Activated CD4-positive, alpha-beta T cell treated with anti-CD3 and anti-CD28 coated beads, Interleukin-2, amount 50 U/mL, for 24 hours (primary cell): ENCODE measurements around the gene RGS19.
"Not testable (repeated sequence)": the region's sequence is repeated elsewhere in the genome, so short reads cannot be mapped to it uniquely, and the experiment has no call there.

ENCODE experiments used
- DNase-seq, 2 donors: peaks; one replicate each; pipeline ENCODE4 v3.0.0-alpha.2; 2020; ENCODE audit warnings: low read depth in 1 of 2, low spot score in 1 of 2

The RGS19 gene

DNA sequence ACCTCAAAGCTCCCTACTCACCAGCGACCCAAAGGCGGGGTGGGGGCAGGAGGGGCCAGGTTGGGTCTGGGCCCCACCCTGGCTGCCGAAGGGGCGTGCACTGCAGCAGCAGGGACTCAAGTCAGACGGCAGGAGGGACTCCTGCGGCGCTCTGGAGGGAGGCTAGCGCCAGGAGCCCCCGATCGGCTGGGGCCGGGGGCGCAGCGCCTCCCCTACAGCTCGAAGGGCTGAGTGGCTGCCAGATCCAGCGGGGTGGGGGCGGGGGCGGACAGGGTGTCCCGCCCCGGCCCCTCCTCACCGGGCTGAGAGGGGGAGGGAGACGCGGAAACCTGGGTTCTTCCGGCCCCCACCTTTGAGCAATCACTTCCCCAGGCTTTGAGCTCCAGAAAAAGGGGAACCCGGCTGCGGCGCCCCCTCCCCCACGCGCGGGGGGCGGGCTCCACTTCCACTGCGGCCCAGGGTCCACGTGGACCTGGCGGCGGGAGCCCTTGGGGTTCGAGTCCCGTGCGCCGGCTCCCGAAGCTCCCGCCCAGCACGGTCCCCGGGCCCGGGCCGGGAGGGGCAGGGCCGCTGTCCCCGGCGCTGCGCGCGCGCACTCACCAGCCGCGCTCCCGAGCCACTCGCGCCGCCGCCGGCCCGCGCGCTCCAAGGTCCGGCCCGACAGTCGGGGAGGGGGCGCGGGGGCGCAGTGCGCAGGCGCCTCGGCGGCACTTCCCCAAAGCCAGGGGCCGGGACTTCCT, at the start of gene RGS19:
RGS19 (minus strand) TSS at position 246 of the 740 bp plus-strand sequence. CDS start 2,632 bp downstream, outside the sequence.
- DNase-seq = peak in 1 of 2 donors; percentile 43

DNA sequence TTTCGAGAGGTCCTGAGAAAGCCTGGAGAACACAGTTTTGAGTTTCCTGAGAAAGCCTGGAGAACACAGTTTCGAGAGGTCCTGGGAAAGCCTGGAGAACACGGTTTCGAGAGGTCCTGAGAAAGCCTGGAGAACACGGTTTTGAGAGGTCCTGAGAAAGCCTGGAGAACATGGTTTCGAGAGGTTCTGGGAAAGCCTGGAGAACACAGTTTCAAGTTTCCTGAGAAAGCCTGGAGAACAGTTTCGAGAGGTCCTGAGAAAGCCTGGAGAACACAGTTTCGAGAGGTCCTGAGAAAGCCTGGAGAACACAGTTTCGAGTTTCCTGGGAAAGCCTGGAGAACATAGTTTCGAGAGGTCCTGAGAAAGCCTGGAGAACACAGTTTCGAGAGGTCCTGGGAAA, 44.2 kb upstream of the RGS19 start:
- DNase-seq = not testable (repeated sequence)

GRCh38 chr20:64122927-64123326, 43.6 kb upstream of the RGS19 start:
- DNase-seq = not testable (repeated sequence)

GRCh38 chr20:64121586-64121985, 42.3 kb upstream of the RGS19 start:
- no peak for DNase-seq

DNA sequence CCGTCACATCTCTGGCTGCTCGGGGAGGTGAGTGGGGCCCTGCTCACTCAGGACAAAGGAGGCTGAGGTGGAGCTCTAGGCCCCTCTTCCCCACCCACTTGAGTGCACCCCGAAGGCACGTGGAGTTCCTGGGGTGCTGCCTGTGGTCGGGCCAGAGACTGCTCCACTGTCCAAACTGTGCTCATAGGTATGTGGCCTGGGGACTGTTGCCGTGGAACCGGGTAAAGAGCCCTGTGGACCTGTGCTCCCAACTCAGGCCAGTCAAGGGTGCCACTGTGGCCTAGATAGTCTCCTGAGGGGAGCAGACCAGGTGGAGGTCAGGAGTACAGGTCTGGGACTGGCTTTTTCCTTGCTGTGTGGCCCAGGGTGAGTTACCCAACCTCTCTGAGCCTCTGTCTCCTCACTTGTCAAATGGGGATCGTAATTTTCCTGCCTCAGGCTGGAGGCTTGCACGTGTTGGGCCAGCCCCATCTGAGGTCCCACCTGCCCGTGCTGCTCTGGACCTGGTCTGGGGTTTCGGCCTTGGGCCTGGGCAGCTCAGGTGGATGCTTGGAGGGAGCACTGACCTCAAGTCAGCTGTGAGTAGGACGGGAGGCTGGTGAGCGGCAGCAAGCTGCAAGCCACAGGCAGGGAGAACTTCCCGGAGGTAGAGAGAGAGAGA, 40.5 kb upstream of the RGS19 start:
- DNase-seq = no peak

DNA sequence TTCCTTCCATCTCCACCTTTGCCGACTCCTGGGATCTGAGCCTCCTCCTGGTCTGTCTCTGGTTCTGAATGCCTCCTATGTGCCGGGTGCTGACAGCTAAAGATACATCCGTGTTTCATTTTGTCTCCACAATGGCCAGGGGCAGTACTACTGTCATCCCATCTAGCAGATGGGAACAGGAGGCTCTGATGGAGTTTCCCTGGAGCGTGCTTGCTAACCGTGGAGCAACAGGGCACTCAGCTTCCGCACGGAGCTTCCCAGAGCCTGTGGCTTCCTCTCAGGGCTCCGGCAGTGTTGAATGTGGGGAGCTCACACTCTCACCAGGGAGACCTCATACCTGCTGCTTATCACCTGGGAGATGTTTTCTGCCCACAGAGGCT, 40.0 kb upstream of the RGS19 start:
- DNase-seq = no peak

- not testable (repeated sequence) for DNase-seq
Observed at GRCh38 chr20:64117432-64117777, 38.1 kb upstream of the RGS19 start.

- DNase-seq = no peak
Observed at GRCh38 chr20:64116541-64117431, 37.5 kb upstream of the RGS19 start.

DNA sequence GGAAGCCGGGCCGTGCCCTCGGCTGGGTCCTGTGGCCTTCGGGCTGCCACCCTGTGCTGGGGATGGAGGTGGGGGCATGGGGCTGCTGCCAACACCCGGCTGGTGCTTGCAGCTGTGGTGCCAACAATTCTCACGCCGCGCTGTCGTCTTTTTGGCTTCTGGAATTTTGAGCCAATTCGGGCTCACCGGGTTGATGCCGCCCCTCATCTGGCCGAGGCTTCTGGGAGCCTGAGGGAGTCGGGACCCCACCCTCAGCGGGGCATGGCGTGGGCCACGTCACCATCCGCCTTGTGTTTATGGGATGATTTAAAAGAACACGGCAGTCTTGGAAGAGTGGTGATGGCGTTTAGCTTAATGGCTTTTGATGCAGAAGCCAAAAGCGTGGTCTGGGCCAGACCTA, 36.7 kb upstream of the RGS19 start:
- no peak for DNase-seq

DNA sequence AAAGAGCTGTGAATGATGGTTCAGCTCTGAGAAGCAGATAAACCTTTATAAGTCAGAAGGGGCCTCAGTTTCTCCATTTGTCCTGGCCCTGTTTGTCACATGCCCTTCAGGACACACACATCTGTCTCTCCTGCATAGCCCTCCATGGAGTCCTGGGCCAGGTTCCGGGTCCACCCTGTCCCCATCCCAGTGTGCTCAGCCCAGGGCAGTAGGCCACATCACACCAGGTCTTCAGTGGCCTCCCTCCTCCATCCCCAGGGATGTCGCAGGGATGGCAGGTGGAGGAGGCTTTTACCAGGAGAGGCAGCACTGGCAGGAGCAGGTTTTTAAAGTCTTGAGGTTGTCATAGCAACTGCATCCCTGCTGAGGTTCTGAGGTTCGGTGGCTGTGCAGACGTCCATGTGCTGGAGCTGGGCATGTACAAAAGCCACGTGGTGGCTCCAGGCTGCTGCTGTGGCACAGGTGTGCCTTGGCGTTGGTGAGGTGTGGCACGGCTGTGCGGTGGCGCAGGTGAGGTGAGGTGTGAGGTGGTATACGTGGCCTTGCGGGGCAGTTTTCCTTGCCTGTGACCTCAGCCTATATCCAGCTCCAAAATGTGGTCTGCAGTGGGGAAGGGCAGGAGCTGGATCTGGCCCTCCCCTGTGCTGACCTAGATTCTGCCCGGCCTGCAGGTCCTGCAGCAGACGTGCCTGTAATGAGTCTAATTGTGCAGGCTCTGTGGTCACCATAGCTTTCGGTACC, 36.0 kb upstream of the RGS19 start:
- DNase-seq = no peak

DNA sequence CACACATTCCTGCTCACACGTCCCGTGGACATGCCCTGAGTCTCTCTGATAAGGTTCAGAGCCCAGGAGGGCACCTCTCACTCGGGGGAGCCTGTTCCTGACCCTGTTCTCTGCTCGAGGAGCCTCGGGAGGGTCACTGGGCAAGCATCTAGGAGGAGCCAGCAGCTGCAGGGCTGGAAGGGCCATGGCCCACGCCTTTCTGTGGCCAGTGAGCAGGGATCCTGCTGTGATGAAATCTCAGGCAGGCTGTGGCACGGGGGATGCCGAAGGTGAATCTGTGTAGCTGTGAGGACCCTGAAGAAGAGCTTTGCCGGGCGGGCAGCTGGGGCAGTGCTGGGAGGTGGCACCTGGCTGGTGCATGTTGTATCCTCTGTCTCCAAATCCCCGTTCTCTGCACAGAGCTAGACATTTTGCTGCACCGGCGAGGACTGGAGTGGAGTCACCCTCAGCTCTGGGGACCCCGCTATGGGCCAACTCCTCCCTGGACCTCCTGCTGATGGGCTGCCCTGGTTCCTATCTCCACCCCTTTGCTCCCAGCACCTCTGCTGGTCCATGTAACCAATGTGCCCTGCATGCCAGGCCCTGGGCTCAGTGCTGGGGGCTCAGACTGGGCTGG, 35.1 kb upstream of the RGS19 start:
- no peak for DNase-seq

GRCh38 chr20:64113796-64114355, 34.6 kb upstream of the RGS19 start:
- DNase-seq = no peak

DNA sequence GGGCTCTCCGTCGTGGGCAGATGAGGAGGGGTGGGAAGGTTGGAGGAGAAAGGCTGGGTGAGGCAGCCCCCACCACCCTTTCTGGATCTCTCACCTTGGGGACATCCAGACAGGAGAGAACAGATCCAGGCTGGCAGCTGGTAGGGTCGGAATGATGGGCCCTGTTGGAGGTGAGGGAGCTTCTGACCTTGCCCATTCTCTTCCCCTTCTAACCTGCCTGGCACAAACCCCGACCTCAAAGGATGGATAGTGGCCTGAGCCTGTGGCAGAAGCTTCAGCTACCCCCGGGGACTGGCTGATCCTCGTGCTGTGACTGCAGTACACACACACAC, 34.1 kb upstream of the RGS19 start:
- DNase-seq = no peak

DNA sequence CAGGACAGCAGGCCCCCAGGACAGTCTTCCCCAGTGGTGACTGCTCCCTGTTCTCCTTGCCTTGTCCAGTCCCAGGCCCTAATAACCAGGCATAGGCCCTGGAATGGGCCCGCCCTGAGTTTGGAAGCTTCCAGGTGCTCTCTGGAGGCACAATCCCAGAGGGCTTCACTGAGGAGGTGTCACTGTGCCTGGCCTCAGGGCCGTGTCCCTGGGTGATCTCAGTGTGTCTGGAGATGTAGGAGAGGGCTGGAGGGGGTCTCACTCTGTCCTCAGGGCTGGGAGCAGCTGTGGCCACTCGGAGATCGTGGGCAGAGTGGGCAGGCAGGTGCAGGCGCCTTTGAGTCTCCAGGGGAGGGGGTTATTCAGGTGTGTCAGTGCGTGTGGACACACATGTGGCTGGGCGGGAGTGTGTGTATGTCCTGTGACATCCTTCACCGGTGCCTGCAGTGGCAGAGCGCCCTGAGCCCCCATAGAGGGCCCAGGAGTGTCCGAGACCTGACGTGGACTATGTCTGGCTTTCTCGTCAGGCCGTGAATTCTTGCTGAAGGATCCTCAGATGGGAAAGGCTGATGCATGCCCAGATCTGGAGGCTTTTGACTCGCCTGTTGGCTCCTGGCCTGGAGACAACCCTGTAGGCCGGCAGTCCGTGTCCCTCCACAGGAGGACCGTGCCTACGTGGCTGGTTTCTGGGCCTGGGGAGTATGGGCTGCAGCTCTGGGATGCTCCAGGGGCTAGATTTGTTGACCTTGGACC, 33.5 kb upstream of the RGS19 start:
- no peak for DNase-seq

DNA sequence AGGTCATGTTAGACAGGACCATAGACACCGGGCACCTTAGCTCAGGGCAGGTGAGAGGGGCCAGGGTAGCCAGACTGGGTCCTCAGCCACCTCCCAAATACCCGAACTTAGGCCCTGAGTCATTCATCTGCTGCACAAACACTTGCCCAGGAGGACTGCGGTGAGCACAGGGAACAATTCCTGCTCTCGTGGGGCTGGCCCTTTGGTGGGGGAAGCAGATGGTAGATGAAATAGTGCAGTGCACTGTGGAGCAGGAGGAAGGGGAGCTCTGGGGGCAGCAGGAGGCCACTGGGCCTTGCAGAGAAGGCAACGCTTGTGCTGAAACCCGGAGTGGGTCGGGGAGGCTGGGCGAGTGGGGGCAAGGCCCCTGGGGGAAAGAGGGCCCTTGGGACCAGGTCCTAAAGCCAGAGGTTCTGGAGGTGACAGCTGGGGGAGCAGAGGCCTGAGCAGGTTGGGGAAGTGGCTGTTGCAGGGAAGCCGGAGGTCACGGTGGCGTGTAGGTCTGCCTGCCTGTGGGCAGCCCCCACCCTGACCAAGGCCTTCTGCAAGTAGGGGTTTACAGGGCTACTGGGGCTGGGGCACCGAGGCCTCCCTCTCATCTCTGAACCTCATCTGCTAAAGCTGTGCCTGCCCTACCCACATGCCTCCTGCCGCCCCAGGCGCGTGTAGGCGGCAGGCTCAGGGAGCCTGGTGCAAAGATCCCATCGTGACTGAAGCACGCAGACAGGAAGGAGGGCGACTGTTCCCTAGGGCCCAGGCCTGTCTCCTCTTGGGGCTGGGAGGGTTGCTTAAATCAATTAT, 32.7 kb upstream of the RGS19 start:
- no peak for DNase-seq

DNA sequence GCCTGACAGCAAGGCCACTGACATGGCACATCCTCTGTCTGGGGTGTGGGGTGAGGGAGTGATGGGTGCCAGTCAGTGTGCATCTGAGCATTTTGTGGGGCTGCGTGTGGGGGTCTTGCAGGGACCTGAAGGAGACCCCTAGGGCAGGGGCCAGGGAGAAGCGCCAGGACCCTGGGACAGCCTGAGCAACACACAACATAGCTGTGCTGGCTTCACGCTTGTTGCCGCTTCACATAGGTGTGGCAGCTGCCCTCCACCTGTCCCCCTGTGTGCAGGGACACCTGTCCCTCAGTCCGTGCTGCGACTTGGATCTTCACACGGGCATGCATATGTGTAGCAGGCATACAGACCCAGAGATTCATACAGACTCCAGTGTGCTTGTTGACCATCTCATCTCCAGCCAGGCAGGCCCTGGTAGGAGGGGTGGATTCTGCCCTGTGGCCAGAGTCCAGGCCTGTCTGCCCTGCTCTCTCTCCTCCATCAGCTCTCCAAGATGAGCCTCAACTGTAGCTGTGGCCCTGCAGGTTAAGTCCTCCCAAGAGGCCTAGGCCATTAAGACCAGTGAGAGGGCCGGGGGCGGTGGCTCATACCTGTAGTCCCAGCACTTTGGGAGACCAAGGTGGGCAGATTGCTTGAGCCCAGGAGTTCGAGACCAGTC, 31.2 kb upstream of the RGS19 start:
- no peak for DNase-seq

GRCh38 chr20:64109831-64110391, 30.6 kb upstream of the RGS19 start:
- no peak for DNase-seq
